M059J (cell line): ENCODE results near the gene ATP2A3. TPM values are rescaled to one million over a fixed set of nuclear protein-coding genes. Genes with fewer than 3 reads are reported as not detected.
A peak's percentile ranks its signal among the peaks of the same experiment; 100 is the strongest.
"Not testable (repeated sequence)": the region's sequence is repeated elsewhere in the genome, so short reads cannot be mapped to it uniquely, and the experiment has no call there.

ENCODE experiments used
- DNase-seq: peaks from one replicate; pipeline ENCODE4 v3.0.0-alpha.2; 2012; ENCODE audit warnings: low read depth
- total RNA-seq: library from RNA; depleted of rRNA; stranded (reverse); fragments of >200 nt; shearing (Covaris generic); gene quantifications from 2 replicates; pipeline ENCODE4 v1.2.3, GENCODE V29; 2014

ATP2A3 gene
- total RNA-seq, 1 experiment from 2014 or later, result 0.10 TPM

- not testable (repeated sequence) for DNase-seq
These were observed 27.5 kb upstream of the ATP2A3 start for GRCh38 chr17:3991699-3992098.

GRCh38 chr17:3990386-3991127, 26.3 kb upstream of the ATP2A3 start:
- DNase-seq, result no peak

GRCh38 chr17:3989041-3989886, 25.0 kb upstream of the ATP2A3 start:
- DNase-seq, result no peak

- no peak for DNase-seq
These were observed 24.2 kb upstream of the ATP2A3 start for GRCh38 chr17:3988297-3989040.

GRCh38 chr17:3986939-3987335, 22.7 kb upstream of the ATP2A3 start:
- no peak for DNase-seq

- no peak for DNase-seq
These were observed 22.2 kb upstream of the ATP2A3 start for GRCh38 chr17:3986270-3986938.

- DNase-seq, result no peak
These were observed 21.6 kb upstream of the ATP2A3 start for GRCh38 chr17:3985846-3986245.

- peak; percentile 61 for DNase-seq
These were observed 19.6 kb upstream of the ATP2A3 start for GRCh38 chr17:3983606-3984484.

GRCh38 chr17:3982541-3983017, 18.3 kb upstream of the ATP2A3 start:
- DNase-seq, result no peak

GRCh38 chr17:3982113-3982512, 17.9 kb upstream of the ATP2A3 start:
- DNase-seq, result no peak

- DNase-seq, result no peak
These were observed 17.2 kb upstream of the ATP2A3 start for GRCh38 chr17:3981455-3981854.

GRCh38 chr17:3980381-3981014, 16.3 kb upstream of the ATP2A3 start:
- no peak for DNase-seq

GRCh38 chr17:3979290-3979611, 15.0 kb upstream of the ATP2A3 start:
- DNase-seq, result no peak

- peak; percentile 41 for DNase-seq
These were observed 14.4 kb upstream of the ATP2A3 start for GRCh38 chr17:3978421-3979289.

GRCh38 chr17:3977387-3977786, 13.2 kb upstream of the ATP2A3 start:
- DNase-seq, result no peak

GRCh38 chr17:3976675-3977171, 12.5 kb upstream of the ATP2A3 start:
- DNase-seq, result no peak

GRCh38 chr17:3974980-3975379, 10.7 kb upstream of the ATP2A3 start:
- no peak for DNase-seq

- DNase-seq, result no peak
These were observed 10.0 kb upstream of the ATP2A3 start for GRCh38 chr17:3974138-3974687.
